KMS-11 (cell line): Measurements from ENCODE around the gene SPNS1.

Experiments
- H2AFZ ChIP-seq: fragments of 200-600 bp; sonication (generic); 2 replicates; pipeline ENCODE4 v1.6.1; 2016; ENCODE audit warnings: antibody characterized with exemption, mixed run types, low read depth
- H3K27ac ChIP-seq: fragments of 200-600 bp; sonication (generic); 2 replicates; pipeline ENCODE4 v1.6.1; 2016; ENCODE audit warnings: mild to moderate bottlenecking, mixed run types
- H3K27me3 ChIP-seq: fragments of 200-600 bp; sonication (generic); 2 replicates; pipeline ENCODE4 v1.6.1; 2017; ENCODE audit warnings: mild to moderate bottlenecking, low read depth, mixed run types, moderate library complexity; ENCODE audit not compliant: insufficient read depth
- H3K36me3 ChIP-seq: fragments of 200-600 bp; sonication (generic); 2 replicates; pipeline ENCODE4 v1.6.1; 2017; ENCODE audit warnings: mild to moderate bottlenecking, mixed run types; ENCODE audit not compliant: insufficient read depth
- H3K4me1 ChIP-seq: fragments of 200-600 bp; sonication (generic); 2 replicates; pipeline ENCODE4 v1.6.1; 2016; ENCODE audit warnings: mild to moderate bottlenecking, low read depth, mixed run types; ENCODE audit not compliant: poor library complexity, severe bottlenecking
- H3K4me2 ChIP-seq: fragments of 200-600 bp; sonication (generic); 2 replicates; pipeline ENCODE4 v1.7.0; 2016; ENCODE audit warnings: mild to moderate bottlenecking, mixed run types
- H3K4me3 ChIP-seq: fragments of 200-600 bp; sonication (generic); IDR thresholded peaks from 2 replicates; pipeline ENCODE4 v1.6.1; 2017; ENCODE audit warnings: low read depth, low read length, mixed read lengths; ENCODE audit not compliant: insufficient read depth
- H3K79me2 ChIP-seq: fragments of 200-600 bp; sonication (generic); 2 replicates; pipeline ENCODE4 v1.6.1; 2016; ENCODE audit warnings: low read depth, mixed run types; ENCODE audit not compliant: insufficient read depth
- H3K9ac ChIP-seq: fragments of 200-600 bp; sonication (generic); 2 replicates; pipeline ENCODE4 v1.6.1; 2016; ENCODE audit warnings: mild to moderate bottlenecking, mixed run types
- H4K20me1 ChIP-seq: fragments of 200-600 bp; sonication (generic); 2 replicates; pipeline ENCODE4 v1.6.1; 2016; ENCODE audit warnings: mild to moderate bottlenecking, mixed run types; ENCODE audit not compliant: insufficient read depth
- CTCF ChIP-seq: fragments of 200-600 bp; sonication (generic); conservative IDR thresholded peaks from 2 replicates; pipeline ENCODE4 v1.6.1; 2017; ENCODE audit warnings: low read depth, mild to moderate bottlenecking, antibody characterized with exemption, low read length, moderate library complexity, mixed read lengths

SPNS1 gene

GRCh38 chr16:29011851-29012250, 37.3 kb downstream of the SPNS1 start:
- H3K27me3 ChIP-seq = no peaks in the 10 kb centered on the region
- H2AFZ ChIP-seq = no peak overlapping the region
- no peaks in the 10 kb centered on the region for H3K4me1 ChIP-seq
- TF ChIP-seq CTCF = no peak
- H3K9ac ChIP-seq = no peak overlapping the region
- H4K20me1 ChIP-seq = no peaks in the 10 kb centered on the region
- no peaks in the 10 kb centered on the region for H3K79me2 ChIP-seq
- no peak overlapping the region for H3K4me2 ChIP-seq
- no peak overlapping the region for H3K27ac ChIP-seq
- H3K4me3 ChIP-seq = no peak overlapping the region
- no peaks in the 10 kb centered on the region for H3K36me3 ChIP-seq

DNA sequence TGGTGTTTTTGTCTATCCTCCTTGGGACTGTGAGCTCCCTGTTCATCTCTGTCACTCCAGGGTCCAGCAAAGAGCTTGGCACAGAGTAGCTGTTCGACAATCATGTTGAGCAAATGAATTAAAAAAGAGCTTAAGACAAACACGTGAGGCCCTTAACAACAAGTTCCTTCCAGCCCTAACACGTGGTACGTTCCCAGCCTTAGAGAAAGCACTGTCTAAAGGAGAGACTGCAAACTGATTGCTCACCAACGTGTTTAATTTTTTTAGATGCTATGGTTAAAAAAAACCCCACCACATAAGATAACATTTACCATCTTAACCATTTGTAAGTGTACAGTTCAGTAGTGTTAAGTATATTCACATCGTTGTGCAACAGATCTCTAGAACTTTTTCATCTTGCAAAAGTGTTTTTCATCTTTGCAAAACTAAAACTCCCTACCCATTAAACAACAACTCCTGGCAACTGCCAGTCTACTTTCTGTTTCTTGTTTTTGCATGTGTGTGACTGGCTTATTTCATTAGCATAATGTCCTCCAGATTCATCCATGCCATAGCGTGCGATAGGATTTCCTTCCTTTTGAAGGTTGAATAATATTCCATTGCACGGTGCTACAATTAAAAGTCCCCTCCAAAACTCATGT, 38.5 kb downstream of the SPNS1 start:
- Histone ChIP-seq H3K27ac (no peak overlapping the region), H3K4me2 (no peak overlapping the region)
- no peak for TF ChIP-seq CTCF

GRCh38 chr16:29014561-29015069, 40.0 kb downstream of the SPNS1 start:
- H3K4me1 ChIP-seq = no peaks in the 10 kb centered on the region
- no peak overlapping the region for H3K4me2 ChIP-seq
- H3K79me2 ChIP-seq = no peaks in the 10 kb centered on the region
- no peak overlapping the region for H3K9ac ChIP-seq
- no peaks in the 10 kb centered on the region for H3K27me3 ChIP-seq
- no peaks in the 10 kb centered on the region for H3K36me3 ChIP-seq
- H3K4me3 ChIP-seq = no peak overlapping the region
- no peaks in the 10 kb centered on the region for H4K20me1 ChIP-seq
- no peak overlapping the region for H3K27ac ChIP-seq
- no peak overlapping the region for H2AFZ ChIP-seq
- TF ChIP-seq CTCF = no peak

More for the DNA sequence above, 38.5 kb downstream of the SPNS1 start:
- no peaks in the 10 kb centered on the region for H3K36me3 ChIP-seq
- H2AFZ ChIP-seq = no peak overlapping the region
- H3K27me3 ChIP-seq = no peaks in the 10 kb centered on the region
- H3K79me2 ChIP-seq = no peaks in the 10 kb centered on the region
- H3K4me1 ChIP-seq = no peaks in the 10 kb centered on the region
- no peaks in the 10 kb centered on the region for H4K20me1 ChIP-seq
- H3K9ac ChIP-seq = no peak overlapping the region
- H3K4me3 ChIP-seq = no peak overlapping the region

GRCh38 chr16:29022196-29022595, 47.6 kb downstream of the SPNS1 start:
- Histone ChIP-seq H3K79me2 (no peaks in the 10 kb centered on the region), H2AFZ (no peak overlapping the region), H3K4me3 (no peak overlapping the region), H3K36me3 (no peaks in the 10 kb centered on the region), H3K27ac (no peak overlapping the region), H3K4me1 (no peaks in the 10 kb centered on the region), H3K9ac (no peak overlapping the region), H4K20me1 (no peaks in the 10 kb centered on the region), H3K27me3 (no peaks in the 10 kb centered on the region), H3K4me2 (no peak overlapping the region)
- no peak for TF ChIP-seq CTCF
